Measurements from ENCODE around the gene SMYD5.

Gene SMYD5

GRCh38 chr2:73238976-73239375, 24.9 kb downstream of the SMYD5 start:
- no peak for DNase-seq (ENCODE audit: low read depth, low spot score)

DNA sequence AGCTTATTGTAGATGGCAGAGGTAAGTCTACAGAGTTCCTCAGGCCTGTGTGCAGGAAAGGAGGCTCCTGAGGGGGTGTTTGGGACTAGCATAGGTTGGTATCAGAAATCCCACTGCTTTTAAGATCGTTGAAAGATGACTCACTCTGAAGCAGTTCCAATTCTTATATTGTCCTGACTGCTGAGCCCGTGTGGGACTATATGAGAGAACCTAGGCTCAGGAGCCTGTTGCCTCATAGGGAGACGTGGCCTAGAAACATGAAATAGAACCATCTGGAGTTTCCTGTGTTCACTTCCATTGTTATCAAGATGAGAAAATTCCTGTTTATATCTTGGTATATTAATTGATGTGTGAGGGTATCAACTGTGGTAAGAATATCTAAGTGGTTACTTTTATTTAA, 25.7 kb downstream of the SMYD5 start:
- DNase-seq (ENCODE audit: low read depth, low spot score): no peak

DNA sequence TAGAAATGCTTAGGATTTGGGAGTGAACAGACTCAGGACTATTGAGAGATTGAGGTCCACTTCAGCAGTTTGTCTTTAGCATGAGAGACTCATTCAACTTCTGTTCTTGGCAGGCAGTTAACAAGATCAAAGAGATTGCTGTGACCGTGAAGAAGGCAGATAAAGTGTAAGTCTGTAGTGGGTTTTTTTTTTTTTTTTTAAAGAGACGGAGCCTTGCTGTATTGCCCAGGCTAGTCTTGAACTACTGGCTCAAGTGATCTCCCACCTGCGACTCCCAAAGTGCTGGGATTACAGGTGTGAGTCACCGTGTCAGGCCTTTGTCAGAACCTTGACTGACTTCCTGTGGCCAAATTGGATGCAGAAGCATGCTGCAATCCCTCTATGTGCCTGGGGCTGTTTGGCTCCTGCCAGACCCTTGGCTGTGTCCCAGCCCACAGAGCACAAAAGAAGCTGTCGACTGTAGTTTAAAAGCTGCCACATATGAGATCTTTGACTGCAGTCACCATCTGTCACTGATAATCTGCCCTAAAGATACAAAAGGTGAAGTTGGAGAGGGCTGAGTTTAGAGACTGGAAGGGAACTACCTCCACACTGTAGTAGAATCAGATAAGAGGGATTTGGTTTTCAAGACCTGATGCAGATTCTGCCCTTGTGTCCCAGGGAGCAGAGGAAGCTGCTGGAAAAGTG, 30.0 kb downstream of the SMYD5 start:
- DNase-seq (ENCODE audit: low read depth, low spot score): no peak

- no peak for DNase-seq (ENCODE audit: low read depth, low spot score)
Measured at GRCh38 chr2:73244580-73244979, 30.5 kb downstream of the SMYD5 start.

GRCh38 chr2:73246850-73247249, 32.8 kb downstream of the SMYD5 start:
- no peak for DNase-seq (ENCODE audit: low read depth, low spot score)

GRCh38 chr2:73249636-73250035, 35.6 kb downstream of the SMYD5 start:
- no peak for DNase-seq (ENCODE audit: low read depth, low spot score)

DNA sequence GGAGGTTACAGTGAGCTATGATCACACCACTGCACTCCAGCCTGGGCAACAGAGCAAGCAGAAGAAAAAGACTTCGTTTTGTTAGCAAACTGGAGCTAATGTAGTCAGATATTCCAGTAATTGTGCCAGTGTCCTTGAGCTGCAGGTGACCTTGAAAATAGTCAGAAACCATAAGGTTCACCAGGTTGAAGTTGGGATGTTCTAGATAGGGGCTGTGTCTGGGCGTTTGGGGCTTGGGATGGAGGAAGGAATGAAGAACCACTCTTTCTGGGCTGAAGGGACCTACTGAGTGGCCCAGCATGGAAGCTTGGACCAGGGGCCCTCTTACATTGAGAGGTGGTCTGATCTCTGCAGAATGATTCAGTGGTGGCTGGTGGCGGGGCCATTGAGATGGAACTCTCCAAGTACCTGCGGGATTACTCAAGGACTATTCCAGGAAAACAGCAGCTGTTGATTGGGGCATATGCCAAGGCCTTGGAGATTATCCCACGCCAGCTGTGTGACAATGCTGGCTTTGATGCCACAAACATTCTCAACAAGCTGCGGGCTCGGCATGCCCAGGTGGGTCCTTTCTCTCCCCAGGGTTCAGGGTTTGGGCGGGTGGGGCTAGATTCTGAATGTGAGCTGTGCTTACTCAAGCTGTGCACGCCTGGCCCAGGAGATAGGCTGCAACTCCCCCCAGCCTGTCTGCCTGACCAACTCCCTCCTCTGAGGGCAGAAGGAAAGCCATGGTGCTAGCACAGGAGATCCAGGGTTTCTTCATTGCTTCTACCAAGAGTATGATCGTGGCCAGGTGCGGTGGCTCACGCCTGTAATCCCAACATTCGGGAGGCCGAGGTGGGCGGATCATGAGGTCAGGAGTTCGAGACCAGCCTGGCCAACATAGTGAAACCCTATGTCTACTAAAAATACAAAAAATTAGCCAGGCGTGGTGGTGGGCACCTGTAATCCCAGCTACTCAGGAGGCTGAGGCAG, 37.1 kb downstream of the SMYD5 start:
- no peak for DNase-seq (ENCODE audit: low read depth, low spot score)

GRCh38 chr2:73252238-73253027, 38.4 kb downstream of the SMYD5 start:
- no peak for DNase-seq (ENCODE audit: low read depth, low spot score)

- DNase-seq (ENCODE audit: low read depth, low spot score): no peak
Measured at GRCh38 chr2:73253400-73253799, 39.4 kb downstream of the SMYD5 start.

GRCh38 chr2:73253901-73254300, 39.9 kb downstream of the SMYD5 start:
- DNase-seq (ENCODE audit: low read depth, low spot score): no peak

DNA sequence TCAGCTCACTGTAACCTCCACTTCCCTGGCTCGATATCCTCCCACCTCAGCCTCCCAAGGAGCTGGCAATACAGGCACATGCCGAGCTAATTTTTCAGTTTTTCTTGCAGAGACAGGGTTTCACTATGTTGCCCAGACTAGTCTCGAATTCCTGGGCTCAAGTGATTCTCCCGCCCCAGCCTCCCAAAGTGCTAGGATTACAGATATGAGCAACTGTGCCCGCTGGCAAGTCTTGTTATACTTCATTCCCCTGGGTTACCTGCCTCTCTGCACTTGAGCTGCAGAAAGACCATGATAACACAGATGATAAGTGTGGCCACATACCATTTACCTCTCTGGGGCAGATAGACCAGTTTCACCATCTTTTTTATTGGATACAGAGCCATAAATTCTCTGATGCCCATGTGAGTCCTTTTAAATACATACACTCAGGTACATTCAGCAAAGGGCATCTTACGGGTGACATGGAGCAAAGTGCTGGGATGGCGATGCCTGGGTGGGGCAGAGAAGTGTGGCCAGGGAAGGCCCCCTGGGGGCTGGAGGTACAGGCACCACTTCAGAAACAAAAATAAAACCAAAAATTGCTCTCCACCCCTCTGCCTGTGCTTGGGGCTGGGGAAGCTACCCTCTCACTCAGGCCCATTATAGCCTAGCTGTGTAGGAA, 40.4 kb downstream of the SMYD5 start:
- no peak for DNase-seq (ENCODE audit: low read depth, low spot score)

- DNase-seq (ENCODE audit: low read depth, low spot score): no peak
Measured at GRCh38 chr2:73255007-73255644, 41.1 kb downstream of the SMYD5 start.

GRCh38 chr2:73255907-73256617, 42.0 kb downstream of the SMYD5 start:
- no peak for DNase-seq (ENCODE audit: low read depth, low spot score)

DNA sequence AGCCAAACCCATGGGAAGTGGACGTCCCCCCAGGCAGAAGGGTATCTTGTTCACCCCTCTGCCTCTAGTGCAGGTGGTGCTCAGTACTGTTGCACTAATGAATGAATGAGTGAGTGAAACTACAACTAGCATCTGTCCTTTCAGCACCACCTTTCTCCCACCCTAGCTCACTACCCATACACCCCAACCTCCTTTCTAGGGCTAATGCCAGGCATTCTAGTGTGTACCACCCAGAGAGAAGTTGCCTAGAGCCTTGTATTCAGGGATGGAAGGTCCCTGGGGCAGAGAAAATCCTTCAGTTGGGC, 42.5 kb downstream of the SMYD5 start:
- DNase-seq (ENCODE audit: low read depth, low spot score): no peak

- no peak for DNase-seq (ENCODE audit: low read depth, low spot score)
Measured at GRCh38 chr2:73257021-73257420, 43.0 kb downstream of the SMYD5 start.

- DNase-seq (ENCODE audit: low read depth, low spot score): no peak
Measured at GRCh38 chr2:73257425-73258125, 43.5 kb downstream of the SMYD5 start.

- no peak for DNase-seq (ENCODE audit: low read depth, low spot score)
Measured at GRCh38 chr2:73258186-73258912, 44.3 kb downstream of the SMYD5 start.

DNA sequence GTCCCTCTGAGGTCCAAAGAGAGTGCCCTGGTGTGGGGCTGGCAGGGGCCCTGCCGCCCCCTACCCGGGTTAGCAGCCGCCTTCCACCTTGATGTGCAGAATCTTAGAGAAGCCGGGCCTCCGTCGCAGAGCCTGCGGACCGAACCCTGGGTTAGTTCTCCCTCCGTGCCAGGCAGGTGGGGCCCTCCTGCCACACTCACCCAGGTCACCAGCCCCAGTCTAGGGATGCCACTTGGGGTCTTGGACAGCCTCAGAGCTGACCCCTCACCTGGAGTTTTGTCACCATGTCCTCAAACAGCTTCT, 44.8 kb downstream of the SMYD5 start:
- no peak for DNase-seq (ENCODE audit: low read depth, low spot score)

DNA sequence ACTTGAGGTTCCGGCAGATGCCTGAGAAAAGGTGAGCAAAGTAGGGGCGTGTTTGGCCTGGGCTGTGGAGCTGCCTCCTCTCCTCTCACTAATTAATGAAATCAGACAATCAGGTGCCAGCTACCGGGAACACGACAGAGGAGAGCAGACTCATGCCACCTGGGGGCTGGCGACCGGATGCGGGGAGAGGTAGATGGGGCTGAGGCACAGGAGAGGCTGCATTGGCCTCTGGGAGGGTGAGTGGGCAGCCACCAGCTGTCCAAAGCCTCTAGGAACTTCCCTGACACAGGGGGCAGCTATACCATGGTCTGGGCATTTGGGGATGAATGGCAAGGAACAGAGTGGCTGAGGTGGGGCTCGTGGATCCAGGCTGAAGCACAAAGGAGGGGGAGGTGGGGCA, 45.2 kb downstream of the SMYD5 start:
- DNase-seq (ENCODE audit: low read depth, low spot score): no peak

Data from activated naive CD8-positive, alpha-beta T cell treated with anti-CD3 and anti-CD28 coated beads, Interleukin-2, amount 50 U/mL, for 16 hours (primary cell).